PC-9 (cell line): Measurements from ENCODE around the gene CERCAM.

Experiments used
- EZH2 ChIP-seq: fragments of 200-600 bp; sonication (generic); IDR thresholded peaks from 2 replicates; pipeline ENCODE4 v1.8.0; 2017; ENCODE audit warnings: antibody characterized with exemption, low read depth
- TF ChIP-seq, protein P1 (sequence below): fragments of 200-600 bp; sonication (generic); conservative IDR thresholded peaks from 2 replicates; pipeline ENCODE4 v1.6.1; 2017; ENCODE audit warnings: mixed run types, antibody characterized with exemption, mild to moderate bottlenecking, moderate library complexity

DNA sequence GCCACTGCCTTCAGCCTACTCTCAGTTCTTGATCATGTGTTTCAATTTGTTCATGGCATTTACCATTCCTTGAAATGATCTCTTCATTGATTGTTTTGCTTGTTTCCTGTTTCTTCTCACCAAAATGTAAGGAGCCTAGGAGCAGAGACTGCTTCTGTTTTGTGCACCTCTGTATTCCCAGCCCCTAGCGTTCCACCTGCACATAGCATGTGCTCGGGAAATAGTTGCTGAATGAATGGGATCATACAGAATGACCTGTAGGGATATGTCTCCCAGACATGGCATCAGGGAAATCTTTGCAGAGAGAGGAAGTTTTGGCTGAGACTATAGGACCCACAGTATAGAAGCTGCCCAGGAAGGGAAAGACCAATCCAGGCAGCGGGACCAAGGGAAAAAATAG lies 6.2 kb upstream of the CERCAM start:
- TF ChIP-seq, protein P1, sequence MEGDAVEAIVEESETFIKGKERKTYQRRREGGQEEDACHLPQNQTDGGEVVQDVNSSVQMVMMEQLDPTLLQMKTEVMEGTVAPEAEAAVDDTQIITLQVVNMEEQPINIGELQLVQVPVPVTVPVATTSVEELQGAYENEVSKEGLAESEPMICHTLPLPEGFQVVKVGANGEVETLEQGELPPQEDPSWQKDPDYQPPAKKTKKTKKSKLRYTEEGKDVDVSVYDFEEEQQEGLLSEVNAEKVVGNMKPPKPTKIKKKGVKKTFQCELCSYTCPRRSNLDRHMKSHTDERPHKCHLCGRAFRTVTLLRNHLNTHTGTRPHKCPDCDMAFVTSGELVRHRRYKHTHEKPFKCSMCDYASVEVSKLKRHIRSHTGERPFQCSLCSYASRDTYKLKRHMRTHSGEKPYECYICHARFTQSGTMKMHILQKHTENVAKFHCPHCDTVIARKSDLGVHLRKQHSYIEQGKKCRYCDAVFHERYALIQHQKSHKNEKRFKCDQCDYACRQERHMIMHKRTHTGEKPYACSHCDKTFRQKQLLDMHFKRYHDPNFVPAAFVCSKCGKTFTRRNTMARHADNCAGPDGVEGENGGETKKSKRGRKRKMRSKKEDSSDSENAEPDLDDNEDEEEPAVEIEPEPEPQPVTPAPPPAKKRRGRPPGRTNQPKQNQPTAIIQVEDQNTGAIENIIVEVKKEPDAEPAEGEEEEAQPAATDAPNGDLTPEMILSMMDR = peak; percentile 47; the same call in 1 of the 2 replicates
- TF ChIP-seq EZH2 = no peak
